Cardiac septum (tissue), 1 donor: Measurements from ENCODE around the gene ASH1L. TPM values are rescaled to one million over a fixed set of nuclear protein-coding genes. Genes with fewer than 3 reads are reported as not detected.

Experiments used
- DNase-seq: peaks from one replicate; pipeline ENCODE4 v3.0.0-alpha.2; 2020; ENCODE audit warnings: low spot score
- intact Hi-C: fragments of 100-400 bp; cut with DNase I; formaldehyde crosslinking; loops from one replicate; pipeline ENCODE4 v1.14.0; 2022
- total RNA-seq: library from RNA; stranded (reverse); fragmentation: NEBNext Ultra II Directional; extraction: Animal tissue kit (Norgen Biotek cat#: 25700); gene quantifications from one replicate; pipeline ENCODE4 v1.2.1, GENCODE V29; 2021
- donor health status: DM: no; HTN: no; CAD: no.

The ASH1L gene
- total RNA-seq, 1 donor from 2014 or later = 55.4 TPM

GRCh38 chr1:155322571-155322952, 240.0 kb downstream of the ASH1L start:
- no peak for DNase-seq
- intact Hi-C loops = loop anchor here (2.0 kb wide), 1 partner anchor 72 kb away; no protein-coding TSS in a partner anchor

- DNase-seq = no peak
Measured at GRCh38 chr1:155321639-155322503, 240.7 kb downstream of the ASH1L start.

GRCh38 chr1:155320661-155321617, 241.7 kb downstream of the ASH1L start, which contains the start of gene RUSC1:
Gene RUSC1, plus strand, starts transcription at chr1:155320894. Its CDS starts 880 bp downstream, at chr1:155321774.
- intact Hi-C loops = no loop called here
- peak; percentile 93 for DNase-seq

More at GRCh38 chr1:155321639-155322503, 240.7 kb downstream of the ASH1L start:
- intact Hi-C loops = loop anchor here (2.0 kb wide), 1 partner anchor 71 kb away; no protein-coding TSS in a partner anchor

- intact Hi-C loops = no loop called here
- DNase-seq = no peak
Measured at GRCh38 chr1:155320252-155320651, 242.4 kb downstream of the ASH1L start.

- intact Hi-C loops = no loop called here
- DNase-seq = peak; percentile 35
Measured at GRCh38 chr1:155319536-155319935, 243.1 kb downstream of the ASH1L start.

- intact Hi-C loops = no loop called here
- no peak for DNase-seq
Measured at GRCh38 chr1:155318082-155318481, 244.5 kb downstream of the ASH1L start.

- intact Hi-C loops = no loop called here
- no peak for DNase-seq
Measured at GRCh38 chr1:155316922-155317321, 245.7 kb downstream of the ASH1L start.

GRCh38 chr1:155313261-155313660, 249.3 kb downstream of the ASH1L start:
- no peak for DNase-seq
- intact Hi-C loops = no loop called here

- intact Hi-C loops = loop anchor here (1.0 to 2.0 kb wide), 3 partner anchors 14 to 55 kb away; partner anchors contain the start of genes ENTREP3 and HCN3
- DNase-seq = no peak
Measured at GRCh38 chr1:155309423-155310021, 253.1 kb downstream of the ASH1L start.

- intact Hi-C loops = loop anchor here (1.0 to 2.0 kb wide), 3 partner anchors 15 to 54 kb away; partner anchors contain the start of genes ENTREP3 and HCN3
- peak; percentile 100 for DNase-seq
Measured at GRCh38 chr1:155308493-155309422, 253.8 kb downstream of the ASH1L start, which contains the start of gene FDPS. Gene FDPS, plus strand, starts transcription at chr1:155308866. Its CDS starts 924 bp downstream, at chr1:155309790.

- no peak for DNase-seq
- intact Hi-C loops = no loop called here
Measured at GRCh38 chr1:155307247-155307740, 255.3 kb downstream of the ASH1L start.

GRCh38 chr1:155305881-155306391, 256.7 kb downstream of the ASH1L start:
- intact Hi-C loops = no loop called here
- no peak for DNase-seq

- intact Hi-C loops = no loop called here
Measured at GRCh38 chr1:155304558-155305063, 258.0 kb downstream of the ASH1L start.

GRCh38 chr1:155301342-155301841, 261.2 kb downstream of the ASH1L start, which contains the start of gene PKLR:
Gene PKLR, minus strand, starts transcription at chr1:155301438. Its CDS starts 43 bp downstream, at chr1:155301395.
- DNase-seq = no peak
- intact Hi-C loops = no loop called here

More at GRCh38 chr1:155304558-155305063, 258.0 kb downstream of the ASH1L start:
- DNase-seq = no peak

GRCh38 chr1:155300553-155301329, 261.9 kb downstream of the ASH1L start:
- no peak for DNase-seq
- intact Hi-C loops = no loop called here

GRCh38 chr1:155300024-155300423, 262.6 kb downstream of the ASH1L start:
- no peak for DNase-seq
- intact Hi-C loops = no loop called here

- intact Hi-C loops = no loop called here
- no peak for DNase-seq
Measured at GRCh38 chr1:155297384-155297783, 265.2 kb downstream of the ASH1L start.
